ENCODE data around the gene PRRC1. TPM values are rescaled to one million over a fixed set of nuclear protein-coding genes. Genes with fewer than 3 reads are reported as not detected.

Gene PRRC1
- total and polyA plus RNA-seq, 4 donors: 19.6 to 44.1 (median 25.6) TPM

- H3K4me1 ChIP-seq (ENCODE audit: control insufficient read depth in 4 of 4, insufficient read depth in 4 of 4, low read length in 3 of 4): no peaks in the 10 kb centered on the region
- 85% methylated on average over 3 of the region's 3 CpGs for WGBS
- no peak overlapping the region for H3K9ac ChIP-seq (ENCODE audit: low read depth in 1 of 2, low read length in 2 of 2)
- no peaks in the 10 kb centered on the region for H3K9me3 ChIP-seq (ENCODE audit: control insufficient read depth in 4 of 4, low read length in 3 of 4)
- no peak for DNase-seq (ENCODE audit: low spot score)
- H3K27me3 ChIP-seq (ENCODE audit: control insufficient read depth in 4 of 4, insufficient read depth in 4 of 4, low read length in 3 of 4): no peaks in the 10 kb centered on the region
- no peak overlapping the region for H3K4me3 ChIP-seq (ENCODE audit: low read depth in 1 of 3, low read length in 3 of 3)
- peaks cover 1 to 14% (median 9%) of the 10 kb centered on the region in 4 donors for H3K36me3 ChIP-seq (ENCODE audit: control insufficient read depth in 4 of 4, insufficient read depth in 3 of 4, low read depth in 1 of 4, low read length in 3 of 4)
- H3K27ac ChIP-seq (ENCODE audit: low read depth in 1 of 2, low read length in 2 of 2): no peak overlapping the region
- TF ChIP-seq RAD21 (IDR thresholded peaks at IDR 0.05): no peak
- TF ChIP-seq NR2F2 (IDR thresholded peaks at IDR 0.05): no peak
- TF ChIP-seq EGR1 (IDR thresholded peaks at IDR 0.05; ENCODE audit: low read depth in 2 of 2): no peak
- no peak for TF ChIP-seq YY1 (IDR thresholded peaks at IDR 0.05)
- no peak for TF ChIP-seq ATF3 (IDR thresholded peaks at IDR 0.05)
- no peak for TF ChIP-seq CTCF (IDR thresholded peaks at IDR 0.05; ENCODE audit: low read depth, low read length, missing input control)
- TF ChIP-seq FOXA1 (IDR thresholded peaks at IDR 0.05): no peak
- TF ChIP-seq HNF4A (conservative IDR thresholded peaks at IDR 0.05): no peak
- no peak for TF ChIP-seq FOXA2 (IDR thresholded peaks at IDR 0.05)
- TF ChIP-seq RXRA (IDR thresholded peaks at IDR 0.05): no peak
- TF ChIP-seq SP1 (IDR thresholded peaks at IDR 0.05): no peak
- no peak for TF ChIP-seq MAX (IDR thresholded peaks at IDR 0.05)
Measured at GRCh38 chr5:127556609-127557334, 39.3 kb downstream of the PRRC1 start.

- H3K4me1 ChIP-seq (ENCODE audit: control insufficient read depth in 4 of 4, insufficient read depth in 4 of 4, low read length in 3 of 4): no peaks in the 10 kb centered on the region
- no peak for DNase-seq (ENCODE audit: low spot score)
- H3K36me3 ChIP-seq (ENCODE audit: control insufficient read depth in 4 of 4, insufficient read depth in 3 of 4, low read depth in 1 of 4, low read length in 3 of 4): peaks cover 1 to 7% (median 6%) of the 10 kb centered on the region in 4 donors
- H3K9ac ChIP-seq (ENCODE audit: low read depth in 1 of 2, low read length in 2 of 2): no peak overlapping the region
- H3K27ac ChIP-seq (ENCODE audit: low read depth in 1 of 2, low read length in 2 of 2): no peak overlapping the region
- H3K4me3 ChIP-seq (ENCODE audit: low read depth in 1 of 3, low read length in 3 of 3): no peak overlapping the region
- TF ChIP-seq TAF1 (conservative IDR thresholded peaks at IDR 0.05) (no peak), RAD21 (IDR thresholded peaks at IDR 0.05) (no peak), EGR1 (IDR thresholded peaks at IDR 0.05; ENCODE audit: low read depth in 2 of 2) (no peak), FOXA2 (IDR thresholded peaks at IDR 0.05) (no peak), YY1 (IDR thresholded peaks at IDR 0.05) (no peak), RXRA (IDR thresholded peaks at IDR 0.05) (no peak)
- no peaks in the 10 kb centered on the region for H3K9me3 ChIP-seq (ENCODE audit: control insufficient read depth in 4 of 4, low read length in 3 of 4)
- H3K27me3 ChIP-seq (ENCODE audit: control insufficient read depth in 4 of 4, insufficient read depth in 4 of 4, low read length in 3 of 4): no peaks in the 10 kb centered on the region
- 84% methylated on average over 2 of the region's 2 CpGs for WGBS
Measured at GRCh38 chr5:127558273-127558672, 40.8 kb downstream of the PRRC1 start.

GRCh38 chr5:127561254-127561653, 43.8 kb downstream of the PRRC1 start:
- DNase-seq (ENCODE audit: low spot score): no peak
- 94% methylated on average over 3 of the region's 3 CpGs for WGBS
- H3K9me3 ChIP-seq (ENCODE audit: control insufficient read depth in 4 of 4, low read length in 3 of 4): no peaks in the 10 kb centered on the region
- H3K4me1 ChIP-seq (ENCODE audit: control insufficient read depth in 4 of 4, insufficient read depth in 4 of 4, low read length in 3 of 4): no peaks in the 10 kb centered on the region
- no peak overlapping the region for H3K27ac ChIP-seq (ENCODE audit: low read depth in 1 of 2, low read length in 2 of 2)
- H3K4me3 ChIP-seq (ENCODE audit: low read depth in 1 of 3, low read length in 3 of 3): no peak overlapping the region
- H3K36me3 ChIP-seq (ENCODE audit: control insufficient read depth in 4 of 4, insufficient read depth in 3 of 4, low read depth in 1 of 4, low read length in 3 of 4): peaks cover 0 to 2% (median 0%) of the 10 kb centered on the region in 4 donors
- TF ChIP-seq NR2F2 (IDR thresholded peaks at IDR 0.05): no peak
- no peak for TF ChIP-seq FOXA1 (IDR thresholded peaks at IDR 0.05)
- TF ChIP-seq TAF1 (conservative IDR thresholded peaks at IDR 0.05): no peak
- H3K27me3 ChIP-seq (ENCODE audit: control insufficient read depth in 4 of 4, insufficient read depth in 4 of 4, low read length in 3 of 4): no peaks in the 10 kb centered on the region
- no peak overlapping the region for H3K9ac ChIP-seq (ENCODE audit: low read depth in 1 of 2, low read length in 2 of 2)

Measured in liver (tissue), 9 donors.